Measurements from ENCODE around the gene FER. TPM values are rescaled to one million over a fixed set of nuclear protein-coding genes. Genes with fewer than 3 reads are reported as not detected.
"Not testable (repeated sequence)": the region's sequence is repeated elsewhere in the genome, so short reads cannot be mapped to it uniquely, and the experiment has no call there.

FER gene
- total and polyA plus RNA-seq, 9 of the 15 experiments (the other 6 are each of a cell fraction or from before 2014, with no cell fraction given): 6.7 to 18.2 (median 8.9) TPM

DNA sequence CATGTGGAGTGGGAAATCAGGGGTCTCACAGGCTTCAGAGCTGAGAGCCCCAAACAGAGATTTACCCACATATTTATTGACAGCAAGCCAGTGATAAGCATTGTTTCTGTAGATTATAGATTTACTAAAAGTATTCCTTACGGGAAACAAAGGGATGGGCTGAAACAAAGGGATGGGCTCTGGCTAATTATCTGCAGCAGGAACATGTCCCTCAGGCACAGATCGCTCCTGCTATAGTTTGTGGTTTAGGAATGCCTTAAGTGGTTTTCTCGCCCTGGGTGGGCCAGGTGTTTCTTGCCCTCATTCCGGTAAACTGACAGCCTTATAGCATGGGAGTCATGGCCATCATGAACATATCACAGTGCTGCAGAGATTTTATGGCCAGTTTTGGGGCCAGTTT is 36.9 kb downstream of the FER start:
- FAIRE-seq; H2AFZ ChIP-seq (ENCODE audit: low read depth, low read length); H3K27me3 ChIP-seq (ENCODE audit: control insufficient read depth in 2 of 2, insufficient read depth in 2 of 2, low read length in 2 of 2); intact Hi-C loops (cut with micrococcal nuclease); H3K4me1 ChIP-seq (replicated peaks in 1 of 2; ENCODE audit: control insufficient read depth in 2 of 2, insufficient read depth in 2 of 2, low read length in 2 of 2); H3K4me3 ChIP-seq; BruUV-seq (replicated peaks); H3K9me1 ChIP-seq (ENCODE audit: control insufficient read depth, insufficient read depth, low read length); H3K9ac ChIP-seq (ENCODE audit: insufficient read depth in 1 of 2, low read depth in 2 of 2, low read length in 2 of 2); H4K20me1 ChIP-seq (replicated peaks; ENCODE audit: control insufficient read depth, insufficient read depth, low read length); H3K27ac ChIP-seq (ENCODE audit: extremely low read depth, low read depth, low read length); H3K9me3 ChIP-seq (replicated peaks; ENCODE audit: control insufficient read depth, insufficient read depth, low read depth, low read length); CTCF ChIA-PET (ENCODE audit: low intra/inter-chr PET ratio); H3K4me2 ChIP-seq (ENCODE audit: insufficient read depth, low read length); H3K36me3 ChIP-seq (ENCODE audit: control insufficient read depth, insufficient read depth, low read length); H3K79me2 ChIP-seq (ENCODE audit: control insufficient read depth, insufficient read depth, low read length); in situ Hi-C loops (cut with MboI); DNase-seq (ENCODE audit: extremely low read depth in 1 of 4, low spot score in 3 of 4); ATAC-seq: not testable (repeated sequence)
- TF ChIP-seq CBX5 (IDR thresholded peaks at IDR 0.05; ENCODE audit: borderline replicate concordance, low read depth): peak; percentile 65; the same call in 1 of the 2 replicates
- POLR2A ChIA-PET: interaction anchor here (0.6 kb wide), 1 partner anchor 25 kb away, joined by 3 read pairs; no protein-coding TSS in a partner anchor
- 69% methylated on average over 4 of the region's 4 CpGs for WGBS (ENCODE audit: insufficient coverage, low coverage, missing lambda C conversion rate)

DNA sequence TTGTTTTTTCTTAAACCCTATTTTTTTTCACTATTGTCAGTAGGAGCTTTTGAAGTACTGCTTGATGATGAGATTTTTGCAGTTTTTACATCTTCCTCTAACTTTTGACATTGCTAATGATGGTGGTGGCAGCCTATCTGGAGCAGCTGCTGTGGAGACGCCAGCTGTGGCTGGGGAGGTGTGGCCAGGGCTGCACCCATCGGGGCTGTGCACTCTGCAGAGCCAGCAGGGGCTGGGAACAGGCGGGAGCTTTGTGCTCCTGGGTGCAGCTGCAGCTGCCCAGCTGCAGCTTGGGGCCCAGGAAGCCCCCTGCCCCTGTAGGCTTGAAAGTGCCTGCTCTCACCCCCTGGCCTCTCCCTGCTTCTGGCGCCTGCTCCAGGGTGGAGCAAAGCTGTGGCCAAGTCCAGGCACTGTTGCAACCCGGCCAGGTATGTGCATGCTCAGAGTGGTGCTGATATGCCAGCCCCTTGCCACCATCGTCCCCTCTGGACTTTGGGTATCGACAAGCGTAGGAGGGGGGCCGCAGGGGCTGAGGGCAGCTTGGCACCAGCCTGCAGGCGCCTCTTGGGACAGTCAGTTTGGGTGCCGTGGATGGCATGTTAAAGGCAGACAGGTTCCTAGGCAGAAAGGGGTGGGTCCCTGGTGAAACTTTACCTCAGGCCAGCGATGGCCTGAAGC is 39.2 kb downstream of the FER start:
- no TSS peak for BruUV-seq (replicated peaks)
- ChIA-PET POLR2A (interaction anchor here (0.6 kb wide), 1 partner anchor 29 kb away, joined by 5 read pairs; no protein-coding TSS in a partner anchor), CTCF (ENCODE audit: low intra/inter-chr PET ratio) (no interaction called here)
- Histone ChIP-seq H3K36me3 (ENCODE audit: control insufficient read depth, insufficient read depth, low read length) (no peaks in the 10 kb centered on the region), H3K4me1 (replicated peaks in 1 of 2; ENCODE audit: control insufficient read depth in 2 of 2, insufficient read depth in 2 of 2, low read length in 2 of 2) (peaks cover 0 to 9% of the 10 kb centered on the region in 2 experiments; a peak in 2 of 5 replicates), H3K9ac (ENCODE audit: insufficient read depth in 1 of 2, low read depth in 2 of 2, low read length in 2 of 2) (no peak overlapping the region), H3K4me2 (ENCODE audit: insufficient read depth, low read length) (no peak overlapping the region), H4K20me1 (replicated peaks; ENCODE audit: control insufficient read depth, insufficient read depth, low read length) (no peaks in the 10 kb centered on the region), H3K4me3 (no peak overlapping the region), H3K9me1 (ENCODE audit: control insufficient read depth, insufficient read depth, low read length) (no peaks in the 10 kb centered on the region), H3K79me2 (ENCODE audit: control insufficient read depth, insufficient read depth, low read length) (no peaks in the 10 kb centered on the region), H3K27me3 (ENCODE audit: control insufficient read depth in 2 of 2, insufficient read depth in 2 of 2, low read length in 2 of 2) (no peaks in the 10 kb centered on the region), H3K9me3 (replicated peaks; ENCODE audit: control insufficient read depth, insufficient read depth, low read depth, low read length) (peaks cover 2% of the 10 kb centered on the region; the same call in 1 of the 2 replicates), H2AFZ (ENCODE audit: low read depth, low read length) (no peak overlapping the region), H3K27ac (ENCODE audit: extremely low read depth, low read depth, low read length) (no peak overlapping the region)
- in situ Hi-C loops (cut with MboI) (no loop called here), intact Hi-C loops (cut with micrococcal nuclease) (no loop called here)
- no peak for FAIRE-seq
- no peak for DNase-seq (ENCODE audit: extremely low read depth in 1 of 4, low spot score in 3 of 4)
- ATAC-seq: no peak
- 45% methylated on average over 10 of the region's 12 CpGs for WGBS (ENCODE audit: insufficient coverage, low coverage, missing lambda C conversion rate)
- TF ChIP-seq, protein P1, sequence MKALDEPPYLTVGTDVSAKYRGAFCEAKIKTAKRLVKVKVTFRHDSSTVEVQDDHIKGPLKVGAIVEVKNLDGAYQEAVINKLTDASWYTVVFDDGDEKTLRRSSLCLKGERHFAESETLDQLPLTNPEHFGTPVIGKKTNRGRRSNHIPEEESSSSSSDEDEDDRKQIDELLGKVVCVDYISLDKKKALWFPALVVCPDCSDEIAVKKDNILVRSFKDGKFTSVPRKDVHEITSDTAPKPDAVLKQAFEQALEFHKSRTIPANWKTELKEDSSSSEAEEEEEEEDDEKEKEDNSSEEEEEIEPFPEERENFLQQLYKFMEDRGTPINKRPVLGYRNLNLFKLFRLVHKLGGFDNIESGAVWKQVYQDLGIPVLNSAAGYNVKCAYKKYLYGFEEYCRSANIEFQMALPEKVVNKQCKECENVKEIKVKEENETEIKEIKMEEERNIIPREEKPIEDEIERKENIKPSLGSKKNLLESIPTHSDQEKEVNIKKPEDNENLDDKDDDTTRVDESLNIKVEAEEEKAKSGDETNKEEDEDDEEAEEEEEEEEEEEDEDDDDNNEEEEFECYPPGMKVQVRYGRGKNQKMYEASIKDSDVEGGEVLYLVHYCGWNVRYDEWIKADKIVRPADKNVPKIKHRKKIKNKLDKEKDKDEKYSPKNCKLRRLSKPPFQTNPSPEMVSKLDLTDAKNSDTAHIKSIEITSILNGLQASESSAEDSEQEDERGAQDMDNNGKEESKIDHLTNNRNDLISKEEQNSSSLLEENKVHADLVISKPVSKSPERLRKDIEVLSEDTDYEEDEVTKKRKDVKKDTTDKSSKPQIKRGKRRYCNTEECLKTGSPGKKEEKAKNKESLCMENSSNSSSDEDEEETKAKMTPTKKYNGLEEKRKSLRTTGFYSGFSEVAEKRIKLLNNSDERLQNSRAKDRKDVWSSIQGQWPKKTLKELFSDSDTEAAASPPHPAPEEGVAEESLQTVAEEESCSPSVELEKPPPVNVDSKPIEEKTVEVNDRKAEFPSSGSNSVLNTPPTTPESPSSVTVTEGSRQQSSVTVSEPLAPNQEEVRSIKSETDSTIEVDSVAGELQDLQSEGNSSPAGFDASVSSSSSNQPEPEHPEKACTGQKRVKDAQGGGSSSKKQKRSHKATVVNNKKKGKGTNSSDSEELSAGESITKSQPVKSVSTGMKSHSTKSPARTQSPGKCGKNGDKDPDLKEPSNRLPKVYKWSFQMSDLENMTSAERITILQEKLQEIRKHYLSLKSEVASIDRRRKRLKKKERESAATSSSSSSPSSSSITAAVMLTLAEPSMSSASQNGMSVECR (CRISPR knock-in tag; IDR thresholded peaks at IDR 0.05): no peak
- TF ChIP-seq NFXL1 (CRISPR knock-in tag; IDR thresholded peaks at IDR 0.05) (no peak), RUNX1 (IDR thresholded peaks at IDR 0.05; ENCODE audit: low read depth) (no peak), POLR2G (IDR thresholded peaks at IDR 0.05; ENCODE audit: low read depth, low read length) (no peak)
- TF ChIP-seq, protein P2, sequence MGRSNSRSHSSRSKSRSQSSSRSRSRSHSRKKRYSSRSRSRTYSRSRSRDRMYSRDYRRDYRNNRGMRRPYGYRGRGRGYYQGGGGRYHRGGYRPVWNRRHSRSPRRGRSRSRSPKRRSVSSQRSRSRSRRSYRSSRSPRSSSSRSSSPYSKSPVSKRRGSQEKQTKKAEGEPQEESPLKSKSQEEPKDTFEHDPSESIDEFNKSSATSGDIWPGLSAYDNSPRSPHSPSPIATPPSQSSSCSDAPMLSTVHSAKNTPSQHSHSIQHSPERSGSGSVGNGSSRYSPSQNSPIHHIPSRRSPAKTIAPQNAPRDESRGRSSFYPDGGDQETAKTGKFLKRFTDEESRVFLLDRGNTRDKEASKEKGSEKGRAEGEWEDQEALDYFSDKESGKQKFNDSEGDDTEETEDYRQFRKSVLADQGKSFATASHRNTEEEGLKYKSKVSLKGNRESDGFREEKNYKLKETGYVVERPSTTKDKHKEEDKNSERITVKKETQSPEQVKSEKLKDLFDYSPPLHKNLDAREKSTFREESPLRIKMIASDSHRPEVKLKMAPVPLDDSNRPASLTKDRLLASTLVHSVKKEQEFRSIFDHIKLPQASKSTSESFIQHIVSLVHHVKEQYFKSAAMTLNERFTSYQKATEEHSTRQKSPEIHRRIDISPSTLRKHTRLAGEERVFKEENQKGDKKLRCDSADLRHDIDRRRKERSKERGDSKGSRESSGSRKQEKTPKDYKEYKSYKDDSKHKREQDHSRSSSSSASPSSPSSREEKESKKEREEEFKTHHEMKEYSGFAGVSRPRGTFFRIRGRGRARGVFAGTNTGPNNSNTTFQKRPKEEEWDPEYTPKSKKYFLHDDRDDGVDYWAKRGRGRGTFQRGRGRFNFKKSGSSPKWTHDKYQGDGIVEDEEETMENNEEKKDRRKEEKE (IDR thresholded peaks at IDR 0.05; ENCODE audit: borderline replicate concordance in 1 of 2, control insufficient read depth in 1 of 2, low read depth in 2 of 2, low read length in 1 of 2): no peak
